ENCODE data around the gene CCSER1.
"Not testable (repeated sequence)": the region's sequence is repeated elsewhere in the genome, so short reads cannot be mapped to it uniquely, and the experiment has no call there.

Gene CCSER1

DNA sequence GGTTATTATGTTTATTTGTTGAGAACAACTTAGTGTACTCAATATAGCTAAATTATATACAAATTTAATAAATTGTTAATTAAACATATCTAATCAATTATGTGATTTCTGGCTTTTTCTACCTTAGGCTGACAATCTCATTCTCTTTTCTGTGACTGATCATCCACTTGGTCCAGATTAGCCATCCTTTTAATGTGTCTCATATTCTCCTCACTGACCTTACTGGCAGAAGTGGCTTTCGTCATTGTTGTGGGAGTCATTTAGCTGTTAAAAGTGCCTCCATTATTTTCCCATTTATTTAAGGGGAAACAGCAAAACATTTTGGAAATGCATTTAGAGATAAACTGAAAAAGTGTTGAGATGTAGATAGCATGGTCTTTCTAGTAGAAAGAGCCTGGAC, 172.2 kb downstream of the CCSER1 start:
- H3K4me3 ChIP-seq (ENCODE audit: low read depth, low read length), result no peak overlapping the region
- in situ Hi-C loops (cut with HindIII; ENCODE audit: low sequenced_read_pairs), result no loop called here
- TF ChIP-seq, protein P1, sequence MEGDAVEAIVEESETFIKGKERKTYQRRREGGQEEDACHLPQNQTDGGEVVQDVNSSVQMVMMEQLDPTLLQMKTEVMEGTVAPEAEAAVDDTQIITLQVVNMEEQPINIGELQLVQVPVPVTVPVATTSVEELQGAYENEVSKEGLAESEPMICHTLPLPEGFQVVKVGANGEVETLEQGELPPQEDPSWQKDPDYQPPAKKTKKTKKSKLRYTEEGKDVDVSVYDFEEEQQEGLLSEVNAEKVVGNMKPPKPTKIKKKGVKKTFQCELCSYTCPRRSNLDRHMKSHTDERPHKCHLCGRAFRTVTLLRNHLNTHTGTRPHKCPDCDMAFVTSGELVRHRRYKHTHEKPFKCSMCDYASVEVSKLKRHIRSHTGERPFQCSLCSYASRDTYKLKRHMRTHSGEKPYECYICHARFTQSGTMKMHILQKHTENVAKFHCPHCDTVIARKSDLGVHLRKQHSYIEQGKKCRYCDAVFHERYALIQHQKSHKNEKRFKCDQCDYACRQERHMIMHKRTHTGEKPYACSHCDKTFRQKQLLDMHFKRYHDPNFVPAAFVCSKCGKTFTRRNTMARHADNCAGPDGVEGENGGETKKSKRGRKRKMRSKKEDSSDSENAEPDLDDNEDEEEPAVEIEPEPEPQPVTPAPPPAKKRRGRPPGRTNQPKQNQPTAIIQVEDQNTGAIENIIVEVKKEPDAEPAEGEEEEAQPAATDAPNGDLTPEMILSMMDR (IDR thresholded peaks at IDR 0.05; ENCODE audit: low read depth, low read length), result no peak
- no peak for DNase-seq (ENCODE audit: low read depth, low spot score)

DNA sequence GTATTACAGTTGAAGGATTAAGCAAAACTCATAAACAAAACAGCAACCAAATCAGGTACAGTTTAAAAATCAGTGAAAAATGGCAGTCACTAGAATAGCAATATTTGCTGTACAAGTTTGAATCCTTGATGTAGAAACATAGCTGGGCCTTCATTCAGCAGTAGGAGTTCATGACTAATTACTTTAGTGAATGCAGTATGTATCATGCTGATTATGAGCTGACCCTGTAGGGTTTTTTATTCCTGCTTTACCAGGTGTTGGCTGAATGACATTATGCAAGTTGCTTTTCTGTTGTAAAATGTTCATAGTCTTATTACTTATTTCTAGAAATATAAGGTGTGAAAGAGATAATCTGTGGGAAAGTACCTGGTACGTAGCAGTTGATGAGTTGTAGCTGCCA, 179.6 kb downstream of the CCSER1 start:
- in situ Hi-C loops (cut with HindIII; ENCODE audit: low sequenced_read_pairs), result no loop called here
- no peak overlapping the region for H3K4me3 ChIP-seq (ENCODE audit: low read depth, low read length)
- TF ChIP-seq, protein P1 (IDR thresholded peaks at IDR 0.05; ENCODE audit: low read depth, low read length), result no peak
- no peak for DNase-seq (ENCODE audit: low read depth, low spot score)

GRCh38 chr4:90317140-90317539, 189.9 kb downstream of the CCSER1 start:
- DNase-seq (ENCODE audit: low read depth, low spot score), result peak; percentile 86

DNA sequence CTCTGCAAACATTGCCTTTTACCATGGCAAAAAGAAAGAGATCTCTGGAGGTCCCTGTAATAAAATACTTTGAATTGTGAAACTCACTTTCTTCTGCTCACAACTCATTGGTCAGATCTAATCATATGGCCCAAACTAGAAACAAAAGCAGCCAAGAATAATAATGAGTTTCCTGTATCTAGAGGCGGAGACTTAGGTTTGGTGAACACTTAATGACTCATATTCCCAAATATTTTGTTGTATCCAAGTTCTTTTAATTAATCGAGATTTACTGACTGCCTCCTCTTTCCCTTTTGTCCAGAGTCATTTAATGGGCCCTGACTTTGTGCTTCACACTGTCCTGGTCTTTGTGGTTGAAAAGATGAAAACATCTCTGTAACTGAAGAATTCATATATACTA, 190.6 kb downstream of the CCSER1 start:
- no peak overlapping the region for H3K4me3 ChIP-seq (ENCODE audit: low read depth, low read length)
- TF ChIP-seq, protein P1 (IDR thresholded peaks at IDR 0.05; ENCODE audit: low read depth, low read length), result no peak
- in situ Hi-C loops (cut with HindIII; ENCODE audit: low sequenced_read_pairs), result no loop called here
- DNase-seq (ENCODE audit: low read depth, low spot score), result peak; percentile 95

More at GRCh38 chr4:90317140-90317539, 189.9 kb downstream of the CCSER1 start:
- H3K4me3 ChIP-seq (ENCODE audit: low read depth, low read length); in situ Hi-C loops (cut with HindIII; ENCODE audit: low sequenced_read_pairs): not testable (repeated sequence)

- H3K4me3 ChIP-seq (ENCODE audit: low read depth, low read length), result no peak overlapping the region
- in situ Hi-C loops (cut with HindIII; ENCODE audit: low sequenced_read_pairs), result no loop called here
- peak; percentile 95 for DNase-seq (ENCODE audit: low read depth, low spot score)
- TF ChIP-seq, protein P1 (IDR thresholded peaks at IDR 0.05; ENCODE audit: low read depth, low read length), result no peak
These were observed 191.0 kb downstream of the CCSER1 start for GRCh38 chr4:90318193-90318592.

GRCh38 chr4:90328558-90328957, 201.4 kb downstream of the CCSER1 start:
- in situ Hi-C loops (cut with HindIII; ENCODE audit: low sequenced_read_pairs), result no loop called here
- H3K4me3 ChIP-seq (ENCODE audit: low read depth, low read length), result no peak overlapping the region
- peak; percentile 27 for DNase-seq (ENCODE audit: low read depth, low spot score)
- TF ChIP-seq, protein P1 (IDR thresholded peaks at IDR 0.05; ENCODE audit: low read depth, low read length), result no peak

DNA sequence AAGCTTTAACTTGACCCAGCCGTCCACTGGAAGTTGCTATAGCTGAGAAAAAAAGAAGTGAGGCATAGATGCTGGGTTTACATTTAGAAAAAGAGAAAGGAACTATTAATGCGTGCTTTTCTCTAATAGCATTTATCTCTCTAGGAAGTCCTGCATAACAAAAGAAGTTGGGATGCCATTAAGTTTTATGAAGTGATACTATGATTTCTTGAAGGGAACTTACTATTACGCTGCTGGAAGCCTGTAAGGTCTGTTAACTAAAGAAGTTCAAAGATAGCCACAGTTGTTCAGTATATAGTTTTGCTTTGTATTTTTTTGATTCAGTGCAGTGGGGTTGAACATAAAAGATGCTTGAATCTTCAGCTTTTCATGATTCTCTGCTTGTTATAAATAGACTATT, 203.4 kb downstream of the CCSER1 start:
- no peak for DNase-seq (ENCODE audit: low read depth, low spot score)
- H3K4me3 ChIP-seq (ENCODE audit: low read depth, low read length), result no peak overlapping the region
- TF ChIP-seq, protein P1 (IDR thresholded peaks at IDR 0.05; ENCODE audit: low read depth, low read length), result no peak
- in situ Hi-C loops (cut with HindIII; ENCODE audit: low sequenced_read_pairs), result no loop called here

Data from astrocyte of the spinal cord (primary cell).